Parathyroid adenoma (tissue), 2 donors: ENCODE results near the gene PXN.
"Not testable (repeated sequence)": the region's sequence is repeated elsewhere in the genome, so short reads cannot be mapped to it uniquely, and the experiment has no call there.

Source experiments
- H2AFZ ChIP-seq: fragments of 300-600 bp; sonication (generic); one replicate; pipeline ENCODE4 v1.7.0; 2017; ENCODE audit warnings: antibody characterized with exemption, mild to moderate bottlenecking
- H3K27ac ChIP-seq: fragments of 300-600 bp; sonication (generic); one replicate; pipeline ENCODE4 v1.7.0; 2017
- H3K27me3 ChIP-seq: fragments of 300-600 bp; sonication (generic); one replicate; pipeline ENCODE4 v1.7.0; 2017; ENCODE audit warnings: low read length; ENCODE audit not compliant: control insufficient read depth, insufficient read depth
- H3K36me3 ChIP-seq: fragments of 300-600 bp; sonication (generic); one replicate; pipeline ENCODE4 v1.7.0; 2017; ENCODE audit warnings: low read length; ENCODE audit not compliant: control insufficient read depth, insufficient read depth
- H3K4me1 ChIP-seq: fragments of 300-600 bp; sonication (generic); one replicate; pipeline ENCODE4 v1.7.0; 2017; ENCODE audit warnings: control low read depth
- H3K4me2 ChIP-seq: fragments of 300-600 bp; sonication (generic); one replicate; pipeline ENCODE4 v1.7.0; 2017; ENCODE audit warnings: low read length
- H3K4me3 ChIP-seq: fragments of 300-600 bp; sonication (generic); one replicate; pipeline ENCODE4 v1.7.0; 2017; ENCODE audit warnings: low read depth, low read length
- H3K79me2 ChIP-seq: fragments of 300-600 bp; sonication (generic); one replicate; pipeline ENCODE4 v1.7.0; 2017; ENCODE audit warnings: control low read depth
- H3K9ac ChIP-seq: fragments of 300-600 bp; sonication (generic); one replicate; pipeline ENCODE4 v1.7.0; 2017; ENCODE audit warnings: mild to moderate bottlenecking
- H3K9me3 ChIP-seq: fragments of 300-600 bp; sonication (generic); one replicate; pipeline ENCODE4 v1.7.0; 2017; ENCODE audit warnings: low read length; ENCODE audit not compliant: control insufficient read depth
- TF ChIP-seq, protein P1 (sequence below): fragments of 300-600 bp; sonication (generic); IDR thresholded peaks from one replicate; pipeline ENCODE4 v1.7.0; 2017; ENCODE audit warnings: antibody characterized with exemption, mild to moderate bottlenecking
- donor health status: primary hyperparathyroidism.

The PXN gene

DNA sequence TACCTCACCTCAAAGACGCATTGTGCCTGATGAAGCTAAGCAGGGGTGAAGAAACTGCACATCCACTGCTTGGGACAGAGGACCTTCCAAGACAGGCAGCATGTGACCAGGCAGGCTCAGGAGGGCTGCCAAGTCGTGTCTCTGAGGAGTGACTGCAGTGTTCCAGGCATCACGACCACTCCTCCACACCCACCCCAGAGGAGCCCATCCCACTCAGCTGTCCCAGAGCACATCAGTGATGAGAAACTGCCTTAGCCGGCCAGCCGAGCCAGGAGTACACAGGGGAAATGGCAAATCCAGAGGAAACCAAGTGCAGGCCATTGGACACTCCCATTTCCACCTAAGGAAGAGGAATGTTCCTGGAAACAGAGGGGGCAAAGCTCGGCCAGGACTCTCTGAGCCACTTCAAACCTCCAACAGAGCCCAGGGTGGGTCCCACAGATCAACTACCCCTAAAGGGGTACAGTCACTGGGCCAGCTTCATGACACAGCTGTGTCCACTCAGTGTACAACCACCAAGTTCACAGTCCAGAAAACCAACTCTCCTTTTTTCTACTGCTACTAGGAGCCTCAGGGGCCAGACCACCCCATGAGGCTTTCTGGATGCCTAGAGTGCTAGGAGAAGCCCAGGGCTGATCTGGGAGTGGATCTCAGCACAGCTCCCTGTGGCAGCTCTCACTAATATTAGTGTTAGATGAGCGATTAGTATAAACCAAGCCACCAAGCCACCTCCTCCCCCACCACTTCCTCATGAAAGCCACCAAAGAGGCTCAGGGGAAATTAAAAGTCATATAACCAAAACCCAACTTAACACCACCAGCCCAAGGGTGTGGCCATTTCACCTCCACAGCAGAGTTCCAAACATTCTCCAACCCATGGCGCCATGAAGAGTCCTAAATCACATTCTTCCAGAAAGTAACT is 15.4 kb downstream of the PXN start:
- H3K4me2 ChIP-seq: peak overlapping the region; percentile 5
- peaks cover 66% of the 10 kb centered on the region for H3K79me2 ChIP-seq
- H3K9ac ChIP-seq: no peak overlapping the region
- H3K4me1 ChIP-seq: peaks cover 2% of the 10 kb centered on the region
- TF ChIP-seq, protein P1, sequence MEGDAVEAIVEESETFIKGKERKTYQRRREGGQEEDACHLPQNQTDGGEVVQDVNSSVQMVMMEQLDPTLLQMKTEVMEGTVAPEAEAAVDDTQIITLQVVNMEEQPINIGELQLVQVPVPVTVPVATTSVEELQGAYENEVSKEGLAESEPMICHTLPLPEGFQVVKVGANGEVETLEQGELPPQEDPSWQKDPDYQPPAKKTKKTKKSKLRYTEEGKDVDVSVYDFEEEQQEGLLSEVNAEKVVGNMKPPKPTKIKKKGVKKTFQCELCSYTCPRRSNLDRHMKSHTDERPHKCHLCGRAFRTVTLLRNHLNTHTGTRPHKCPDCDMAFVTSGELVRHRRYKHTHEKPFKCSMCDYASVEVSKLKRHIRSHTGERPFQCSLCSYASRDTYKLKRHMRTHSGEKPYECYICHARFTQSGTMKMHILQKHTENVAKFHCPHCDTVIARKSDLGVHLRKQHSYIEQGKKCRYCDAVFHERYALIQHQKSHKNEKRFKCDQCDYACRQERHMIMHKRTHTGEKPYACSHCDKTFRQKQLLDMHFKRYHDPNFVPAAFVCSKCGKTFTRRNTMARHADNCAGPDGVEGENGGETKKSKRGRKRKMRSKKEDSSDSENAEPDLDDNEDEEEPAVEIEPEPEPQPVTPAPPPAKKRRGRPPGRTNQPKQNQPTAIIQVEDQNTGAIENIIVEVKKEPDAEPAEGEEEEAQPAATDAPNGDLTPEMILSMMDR: no peak
- no peaks in the 10 kb centered on the region for H3K27me3 ChIP-seq
- H2AFZ ChIP-seq: no peak overlapping the region
- H3K4me3 ChIP-seq: no peak overlapping the region
- peak overlapping the region; percentile 83 for H3K27ac ChIP-seq
- no peaks in the 10 kb centered on the region for H3K36me3 ChIP-seq
- no peaks in the 10 kb centered on the region for H3K9me3 ChIP-seq

GRCh38 chr12:120249266-120249874 is 16.2 kb downstream of the PXN start:
- Histone ChIP-seq H3K4me3 (no peak overlapping the region), H2AFZ (no peak overlapping the region), H3K27ac (peak overlapping the region; percentile 83), H3K9ac (no peak overlapping the region), H3K9me3 (no peaks in the 10 kb centered on the region), H3K36me3 (no peaks in the 10 kb centered on the region), H3K79me2 (peaks cover 65% of the 10 kb centered on the region), H3K27me3 (no peaks in the 10 kb centered on the region), H3K4me1 (peaks cover 2% of the 10 kb centered on the region), H3K4me2 (peak overlapping the region; percentile 30)
- TF ChIP-seq, protein P1: no peak

- H3K4me2 ChIP-seq: no peak overlapping the region
- H3K79me2 ChIP-seq: peaks cover 63% of the 10 kb centered on the region
- TF ChIP-seq, protein P1: no peak
- no peaks in the 10 kb centered on the region for H3K9me3 ChIP-seq
- no peaks in the 10 kb centered on the region for H3K27me3 ChIP-seq
- peak overlapping the region; percentile 83 for H3K27ac ChIP-seq
- no peak overlapping the region for H3K4me3 ChIP-seq
- no peak overlapping the region for H2AFZ ChIP-seq
- H3K9ac ChIP-seq: no peak overlapping the region
- no peaks in the 10 kb centered on the region for H3K36me3 ChIP-seq
- peaks cover 2% of the 10 kb centered on the region for H3K4me1 ChIP-seq
Measured at GRCh38 chr12:120247621-120248030, 17.9 kb downstream of the PXN start.

GRCh38 chr12:120247183-120247582 is 18.3 kb downstream of the PXN start:
- Histone ChIP-seq H3K27ac (peak overlapping the region; percentile 83), H3K4me3 (no peak overlapping the region)

DNA sequence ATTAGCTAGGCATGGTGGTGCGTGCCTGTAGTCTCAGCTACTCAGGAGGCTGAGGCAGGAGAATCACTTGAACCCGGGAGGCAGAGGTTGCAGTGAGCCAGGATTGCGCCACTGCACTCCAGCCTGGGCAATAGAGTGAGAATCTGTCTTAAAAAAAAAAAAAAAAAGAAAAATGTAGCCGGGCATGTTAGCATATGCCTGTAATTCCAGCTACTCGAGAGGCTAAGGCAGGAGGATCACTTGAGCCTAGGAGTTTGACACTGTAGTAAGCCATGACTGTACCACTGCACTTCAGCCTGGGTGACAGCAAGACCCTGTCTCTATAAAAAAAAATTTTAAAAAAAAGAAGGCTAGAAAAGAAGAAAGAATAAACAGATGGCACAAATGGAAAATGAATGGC is 18.8 kb downstream of the PXN start:
- H3K4me1 ChIP-seq, H3K9ac ChIP-seq, H3K27me3 ChIP-seq, H2AFZ ChIP-seq, H3K27ac ChIP-seq, H3K4me3 ChIP-seq, H3K9me3 ChIP-seq, H3K36me3 ChIP-seq, H3K4me2 ChIP-seq: not testable (repeated sequence)
- H3K79me2 ChIP-seq: peaks cover 60% of the 10 kb centered on the region

More at GRCh38 chr12:120247183-120247582, 18.3 kb downstream of the PXN start:
- no peak overlapping the region for H2AFZ ChIP-seq
- peaks cover 2% of the 10 kb centered on the region for H3K4me1 ChIP-seq
- H3K9me3 ChIP-seq: no peaks in the 10 kb centered on the region
- no peaks in the 10 kb centered on the region for H3K36me3 ChIP-seq
- no peak overlapping the region for H3K9ac ChIP-seq
- peak overlapping the region; percentile 37 for H3K4me2 ChIP-seq
- TF ChIP-seq, protein P1: no peak
- H3K79me2 ChIP-seq: peaks cover 62% of the 10 kb centered on the region
- no peaks in the 10 kb centered on the region for H3K27me3 ChIP-seq
